ENCODE measurements around the gene ALDH3B1.

The ALDH3B1 gene

DNA sequence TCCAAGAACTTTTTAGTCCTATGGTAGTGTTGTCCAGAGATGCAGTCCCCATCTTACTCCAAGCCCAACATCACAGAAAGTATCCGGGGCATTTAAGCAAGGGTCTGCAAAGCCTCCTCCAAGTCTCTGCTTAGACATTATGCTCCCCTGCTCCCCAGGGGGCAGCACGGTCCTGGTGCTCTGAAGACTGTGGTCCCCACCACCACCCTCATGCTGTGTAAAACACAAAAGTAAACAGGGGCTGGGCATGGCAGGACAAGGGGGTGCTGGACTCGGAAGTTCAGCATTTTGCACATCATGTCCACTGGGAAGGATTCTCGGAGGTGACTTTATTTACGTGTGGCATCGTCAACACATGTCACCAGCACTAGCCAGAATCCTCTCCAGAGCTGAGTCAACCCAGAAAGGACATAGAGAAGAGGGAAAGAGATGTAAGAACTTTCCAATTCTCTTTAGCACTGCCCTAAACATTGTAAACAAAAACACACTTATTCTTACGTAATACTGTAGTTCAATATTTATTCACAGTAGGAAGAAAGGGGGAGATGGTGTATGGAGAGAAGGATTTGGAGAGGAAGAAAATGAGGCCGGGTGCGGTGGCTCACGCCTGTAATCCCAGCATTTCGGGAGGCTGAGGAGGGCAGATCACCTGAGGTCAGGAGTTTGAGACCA lies 66.4 kb downstream of the ALDH3B1 start:
- no peak for DNase-seq

DNA sequence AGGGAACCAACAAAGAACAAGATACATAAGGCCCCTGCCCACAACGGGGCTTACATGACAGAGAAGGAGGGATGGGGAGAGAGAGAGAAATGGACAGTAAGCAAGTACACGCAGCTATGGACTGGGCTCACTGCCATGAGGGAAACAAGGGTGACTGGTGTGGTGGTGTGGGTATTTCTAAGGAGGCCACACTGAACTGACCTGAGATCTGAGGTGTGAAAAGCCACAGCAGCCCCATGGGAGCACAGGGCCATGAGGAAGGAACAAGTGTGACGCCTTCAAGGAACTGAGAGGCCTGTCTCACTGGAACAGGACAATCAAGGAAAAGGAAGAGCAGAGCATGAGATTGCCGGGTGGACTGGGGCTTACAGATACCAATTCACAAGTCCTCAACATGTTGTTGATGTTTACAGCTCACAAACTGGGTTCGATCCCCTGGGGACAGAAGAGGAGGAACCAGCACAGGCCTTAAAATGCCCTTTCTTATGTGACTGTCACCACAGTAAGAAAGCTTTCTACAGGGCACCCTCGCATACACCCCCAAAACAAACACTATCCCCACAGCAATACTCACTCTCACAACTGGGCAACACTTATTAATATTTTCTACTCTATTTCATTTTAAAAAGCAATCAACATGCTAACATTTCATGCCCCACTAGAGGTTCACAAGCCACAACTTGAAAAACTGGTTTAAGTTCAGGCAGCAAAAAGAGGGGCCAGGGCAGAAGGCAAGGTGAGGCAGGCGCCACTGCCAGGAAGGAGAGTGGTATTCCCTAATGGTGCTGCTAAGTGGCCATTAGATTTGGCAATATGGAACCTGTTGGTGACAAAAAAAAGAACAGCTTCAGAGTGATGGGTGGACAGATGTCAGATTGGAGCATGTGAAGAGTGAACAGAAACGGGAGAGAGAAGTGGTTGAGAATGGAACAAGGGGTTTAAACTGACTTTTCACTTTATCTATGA lies 67.8 kb downstream of the ALDH3B1 start:
- no peak for DNase-seq

All from stimulated activated naive CD4-positive, alpha-beta T cell treated with Interleukin-2 at 50 U/mL for 16 hours (primary cell).